Panc1 (cell line): ENCODE measurements around the gene S1PR2. TPM values are rescaled to one million over a fixed set of nuclear protein-coding genes. Genes with fewer than 3 reads are reported as not detected.
"Not testable (repeated sequence)": the region's sequence is repeated elsewhere in the genome, so short reads cannot be mapped to it uniquely, and the experiment has no call there.

Experiments used
- ATAC-seq: fragments of 200-7000 bp; cut with Tn5 transposase; 2 replicates; pipeline ENCODE4 v1.9.1; 2020; ENCODE audit warnings: mild to moderate bottlenecking, moderate library complexity
- BruUV-seq: library from RNA; stranded (reverse); fragments of 400-500 nt; replicated peaks from 2 replicates; lab custom pipeline; 2021; lab: Mats Ljungman, UMichigan
- CTCF ChIA-PET: fragments of 300-600 bp; sonication (Branson Sonifier 250); formaldehyde crosslinking; loops from one replicate; lab custom pipeline; 2022; ENCODE audit warnings: antibody characterized with exemption; lab: Charles Lee
- POLR2A ChIA-PET: fragments of 300-600 bp; sonication (Branson Sonifier 250); formaldehyde crosslinking; loops from one replicate; lab custom pipeline; 2022; ENCODE audit warnings: antibody characterized with exemption; lab: Charles Lee
- DNase-seq: peaks from one replicate; pipeline ENCODE4 v3.0.0-alpha.2; 2010; ENCODE audit warnings: low read depth, low spot score
- H3K27ac ChIP-seq: 2 replicates; pipeline ENCODE4 v1.5.1; 2011; ENCODE audit warnings: mild to moderate bottlenecking, low read length, inconsistent platforms
- H3K27me3 ChIP-seq: fragments of 200-500 bp; sonication (Bioruptor generic); 2 replicates; pipeline ENCODE4 v1.6.0; 2014; ENCODE audit warnings: low read length, inconsistent platforms; ENCODE audit not compliant: control insufficient read depth, insufficient read depth
- H3K36me3 ChIP-seq: fragments of 200-500 bp; sonication (Bioruptor generic); 2 replicates; pipeline ENCODE4 v1.5.1; 2014; ENCODE audit warnings: inconsistent platforms, mild to moderate bottlenecking, low read length, moderate library complexity; ENCODE audit not compliant: control insufficient read depth, insufficient read depth
- H3K4me1 ChIP-seq: 2 replicates; pipeline ENCODE4 v1.5.1; 2011; ENCODE audit warnings: inconsistent platforms, mild to moderate bottlenecking, low read length, moderate library complexity; ENCODE audit not compliant: control insufficient read depth, insufficient read depth
- H3K4me3 ChIP-seq, 2 experiments: 2 replicates each; pipeline ENCODE4 v1.5.1; 2011 to 2012; ENCODE audit warnings: low read depth in 2 of 2, low read length in 2 of 2, mild to moderate bottlenecking in 2 of 2, inconsistent platforms in 1 of 2, moderate library complexity in 1 of 2
- H3K9me3 ChIP-seq: fragments of 200-500 bp; sonication (Bioruptor generic); 2 replicates; pipeline ENCODE4 v1.5.1; 2014; ENCODE audit warnings: low read depth, mild to moderate bottlenecking, inconsistent platforms, low read length, moderate library complexity; ENCODE audit not compliant: control insufficient read depth, insufficient read depth
- CTCF ChIP-seq: fragments of 450-650 bp; IDR thresholded peaks from 2 replicates; pipeline ENCODE4 v1.5.1; 2017; ENCODE audit warnings: mild to moderate bottlenecking
- POLR2AphosphoS5 ChIP-seq: IDR thresholded peaks from 2 replicates; pipeline ENCODE4 v1.6.1; 2012; ENCODE audit warnings: mild to moderate bottlenecking, low read depth, low read length, moderate library complexity
- REST ChIP-seq, 2 experiments: IDR thresholded peaks; 2 replicates each; pipeline ENCODE4 v1.6.1; 2011 to 2012; ENCODE audit warnings: low read depth in 2 of 2, control low read depth in 1 of 2, low read length in 1 of 2, mild to moderate bottlenecking in 1 of 2, moderate library complexity in 1 of 2; ENCODE audit not compliant: insufficient read depth in 1 of 2
- SIN3A ChIP-seq: IDR thresholded peaks from 2 replicates; pipeline ENCODE4 v1.6.1; 2012; ENCODE audit warnings: low read depth, mild to moderate bottlenecking, low read length, moderate library complexity, borderline replicate concordance; ENCODE audit not compliant: insufficient read depth
- TCF7L2 ChIP-seq: IDR thresholded peaks from 2 replicates; pipeline ENCODE4 v1.6.1; 2011; ENCODE audit warnings: mild to moderate bottlenecking, low read depth, low read length, inconsistent platforms
- in situ Hi-C: cut with HindIII; loops from 2 replicates; pipeline ENCODE4 v1.10.0; 2016; ENCODE audit warnings: low sequenced_read_pairs, low pct_unique_long_range_greater_than_20kb
- intact Hi-C: fragments of 100-400 bp; cut with micrococcal nuclease; formaldehyde crosslinking; loops from one replicate; pipeline ENCODE4 v1.10.0; 2022; ENCODE audit not compliant: unreplicated experiment
- total RNA-seq: library from RNA; stranded (reverse); gene quantifications from one replicate; pipeline ENCODE4 v1.2.1, GENCODE V29; 2021; ENCODE audit not compliant: unreplicated experiment

S1PR2 gene
- total RNA-seq, 1 experiment from 2014 or later: 2.9 TPM

- ATAC-seq: no peak
- in situ Hi-C loops (no loop called here), intact Hi-C loops (no loop called here)
- DNase-seq: no peak
- Histone ChIP-seq H3K36me3 (no peaks in the 10 kb centered on the region), H3K27me3 (no peaks in the 10 kb centered on the region), H3K4me3 (no peak overlapping the region), H3K4me1 (no peaks in the 10 kb centered on the region), H3K27ac (no peak overlapping the region), H3K9me3 (no peaks in the 10 kb centered on the region)
- BruUV-seq: no TSS peak
- TF ChIP-seq REST (IDR thresholded peaks at IDR 0.05; ENCODE audit: insufficient read depth in 1 of 2, low read depth in 2 of 2, low read length in 1 of 2): no peak
- TF ChIP-seq POLR2AphosphoS5: no peak
- no peak for TF ChIP-seq CTCF
- TF ChIP-seq TCF7L2: no peak
- TF ChIP-seq SIN3A: no peak
- CTCF ChIA-PET: no interaction called here
- POLR2A ChIA-PET: no interaction called here
Observed at GRCh38 chr19:10245189-10245939, 14.2 kb upstream of the S1PR2 start.

- ChIA-PET POLR2A (no interaction called here), CTCF (no interaction called here)
- H3K4me1 ChIP-seq: no peaks in the 10 kb centered on the region
- no peak for ATAC-seq
- no peaks in the 10 kb centered on the region for H3K9me3 ChIP-seq
- no peaks in the 10 kb centered on the region for H3K27me3 ChIP-seq
- H3K4me3 ChIP-seq: no peak overlapping the region
- no peak for TF ChIP-seq SIN3A
- TF ChIP-seq TCF7L2: no peak
- no peak for TF ChIP-seq POLR2AphosphoS5
- TF ChIP-seq REST (IDR thresholded peaks at IDR 0.05; ENCODE audit: insufficient read depth in 1 of 2, low read depth in 2 of 2, low read length in 1 of 2): no peak
- TF ChIP-seq CTCF: no peak
- no TSS peak for BruUV-seq
- intact Hi-C loops: no loop called here
- in situ Hi-C loops: no loop called here
- no peak overlapping the region for H3K27ac ChIP-seq
- H3K36me3 ChIP-seq: no peaks in the 10 kb centered on the region
- DNase-seq: no peak
Observed at GRCh38 chr19:10243606-10244005, 12.5 kb upstream of the S1PR2 start.

GRCh38 chr19:10241826-10242449 lies 10.8 kb upstream of the S1PR2 start:
- BruUV-seq, in situ Hi-C loops, intact Hi-C loops, ATAC-seq, H3K36me3 ChIP-seq, H3K9me3 ChIP-seq, POLR2A ChIA-PET, H3K4me1 ChIP-seq, H3K27ac ChIP-seq, H3K27me3 ChIP-seq, H3K4me3 ChIP-seq, CTCF ChIA-PET, DNase-seq: not testable (repeated sequence)
